Measurements from ENCODE around the gene SRC.

The SRC gene

DNA sequence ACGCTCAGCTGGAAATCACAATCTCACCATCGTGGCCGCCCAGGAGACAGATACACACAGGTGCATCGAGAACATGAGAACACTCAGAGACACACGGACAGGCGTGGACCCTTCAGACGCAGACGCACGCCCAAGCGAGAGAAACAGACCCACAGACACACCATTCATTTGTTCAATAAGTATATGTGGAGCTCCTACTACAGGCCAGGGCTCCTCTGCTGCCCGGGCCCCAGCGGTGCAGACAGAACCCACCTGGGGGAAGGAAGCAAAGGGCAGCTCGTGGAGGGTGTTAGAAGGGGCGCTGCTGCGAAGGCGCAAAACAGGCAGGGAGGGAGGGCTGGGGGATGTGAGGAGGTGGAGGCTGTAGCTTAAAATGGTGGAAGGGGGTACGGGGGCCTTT, 39.2 kb downstream of the SRC start:
- DNase-seq = peak; percentile 14

- peak; percentile 22 for DNase-seq
These were observed 39.9 kb downstream of the SRC start for GRCh38 chr20:37385659-37386504.

DNA sequence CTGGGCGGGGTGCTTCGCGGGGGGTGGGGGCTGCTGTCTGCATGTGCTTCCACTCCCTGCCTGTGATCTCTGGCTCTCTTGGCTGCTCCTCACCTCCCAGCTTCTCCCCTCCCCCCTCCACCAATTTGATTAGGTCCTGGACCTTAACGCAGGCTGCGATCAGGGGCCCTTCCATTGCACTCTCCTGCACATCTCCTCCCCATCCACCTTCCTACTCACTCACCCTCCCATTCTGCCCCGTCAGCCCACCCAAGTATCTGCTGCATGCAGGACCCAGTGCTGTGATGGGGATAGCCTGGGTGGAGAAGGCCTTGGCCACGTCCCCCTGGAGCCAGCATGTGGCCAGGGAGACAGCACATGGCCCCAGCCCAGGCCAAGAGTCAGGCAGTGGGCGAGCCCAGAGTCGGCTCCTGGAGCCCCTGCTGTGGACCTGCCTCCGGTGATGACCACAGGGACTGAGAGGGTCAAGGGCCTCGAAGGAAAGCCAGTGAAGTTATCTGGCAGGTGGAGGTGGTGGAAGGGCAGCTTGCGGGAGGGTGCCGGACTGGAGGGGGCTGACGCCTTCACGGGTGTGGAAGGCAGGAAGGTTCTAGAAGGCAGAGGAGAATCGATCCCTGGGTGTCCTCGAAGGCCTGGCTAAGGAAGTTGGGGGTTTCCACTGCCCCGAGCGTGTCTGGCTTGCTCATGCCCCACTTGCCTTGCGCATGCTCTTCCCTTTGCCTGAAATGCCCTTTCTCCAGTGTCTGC, 40.7 kb downstream of the SRC start:
- DNase-seq = peak; percentile 14

GRCh38 chr20:37387519-37388269, 41.8 kb downstream of the SRC start:
- peak; percentile 7 for DNase-seq

- DNase-seq = peak; percentile 8
These were observed 42.9 kb downstream of the SRC start for GRCh38 chr20:37388831-37389230.

DNA sequence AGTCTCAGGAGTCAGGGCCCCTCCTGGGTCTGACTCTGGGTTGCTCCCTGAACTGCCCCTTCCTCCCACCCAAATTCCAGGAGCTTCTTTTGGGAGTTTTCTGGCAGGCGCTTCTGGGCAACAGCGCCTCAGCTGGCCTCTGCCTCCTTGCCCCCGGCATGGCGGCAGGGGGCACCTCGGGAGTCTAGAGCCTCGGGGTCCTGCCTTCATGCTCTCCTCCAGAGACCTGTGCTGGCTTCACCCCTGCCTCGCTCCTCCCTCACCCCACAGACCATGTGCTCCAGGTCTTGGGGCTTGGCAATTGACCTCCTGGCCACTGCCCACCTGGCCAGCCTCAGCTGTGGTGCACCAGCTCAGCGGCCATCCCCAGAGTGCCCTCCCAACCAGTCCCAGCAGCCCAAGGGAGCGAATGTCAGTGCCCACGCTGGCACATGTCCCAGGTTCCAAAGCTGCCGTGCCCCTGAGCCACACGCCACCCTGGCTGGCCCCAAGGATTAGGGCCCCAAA, 43.4 kb downstream of the SRC start:
- DNase-seq = peak; percentile 15

DNA sequence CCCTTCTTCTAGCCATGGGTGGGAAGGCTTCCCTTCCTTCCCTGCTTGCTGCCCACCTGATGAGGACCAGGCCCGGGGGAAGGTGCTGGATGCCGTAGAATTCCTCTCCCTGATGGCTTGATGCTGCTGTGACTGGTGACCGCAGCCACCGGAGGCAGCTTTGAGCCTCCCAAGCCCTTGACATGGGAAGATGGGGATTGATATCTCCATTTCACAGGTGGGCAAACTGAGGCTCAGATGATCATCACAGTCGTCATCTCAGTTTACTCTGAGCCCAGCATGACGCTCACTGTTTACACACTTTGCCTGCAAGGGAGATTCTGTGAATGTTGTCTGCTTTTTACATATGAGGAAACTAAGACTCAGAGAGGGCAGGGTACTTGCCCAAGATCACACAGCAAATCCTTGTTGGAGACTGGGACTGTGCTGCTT, 43.9 kb downstream of the SRC start:
- peak; percentile 7 for DNase-seq

DNA sequence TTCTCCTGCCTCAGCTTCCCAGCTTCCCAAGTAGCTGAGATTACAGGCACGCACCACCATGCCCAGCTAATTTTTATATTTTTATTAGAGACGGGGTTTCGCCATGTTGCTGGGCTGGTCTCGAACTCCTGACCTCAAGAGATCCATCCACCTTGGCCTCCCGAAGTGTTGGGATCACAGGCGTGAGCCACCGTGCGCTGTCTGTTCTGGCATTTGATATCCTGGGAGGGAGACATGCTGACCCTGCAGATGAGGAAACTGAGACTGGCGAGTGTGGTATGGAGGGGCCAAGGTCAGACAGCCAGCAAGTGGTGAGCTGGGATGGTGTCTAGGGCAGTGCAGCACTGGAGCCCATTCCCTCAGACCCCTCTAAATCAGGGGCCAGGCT, 44.6 kb downstream of the SRC start:
- peak; percentile 13 for DNase-seq

DNA sequence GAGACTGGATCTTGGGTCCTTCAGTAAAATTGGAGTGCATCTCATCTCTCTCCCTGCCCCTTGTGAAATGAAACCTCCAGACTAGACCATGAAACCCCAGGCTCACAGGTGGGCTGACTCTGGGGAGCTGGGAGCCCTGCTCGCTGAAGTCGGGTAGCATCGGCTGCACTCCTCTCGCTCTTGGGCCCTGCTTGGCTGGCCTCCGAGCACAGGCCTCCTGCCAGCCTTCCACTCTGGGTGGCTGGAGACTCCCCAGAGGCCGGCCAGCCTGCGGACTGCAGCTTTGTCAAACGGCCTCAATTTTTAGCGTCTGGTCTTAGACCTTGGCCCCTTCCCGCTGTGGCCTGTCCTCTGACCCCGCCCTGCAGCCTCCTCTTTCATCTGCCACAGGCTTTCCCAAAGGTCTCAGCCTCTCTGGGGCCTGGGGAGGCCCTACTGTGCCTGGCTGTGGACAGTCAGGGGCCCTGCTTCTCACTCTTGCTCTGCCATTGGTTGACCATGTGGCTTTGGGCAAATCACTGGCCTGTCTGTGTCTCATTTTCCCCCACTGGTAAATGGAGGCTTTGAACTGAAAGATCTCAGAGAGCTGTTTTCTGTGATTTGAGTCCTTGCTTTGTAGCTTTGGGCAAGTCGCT, 45.1 kb downstream of the SRC start:
- DNase-seq = peak; percentile 13

DNA sequence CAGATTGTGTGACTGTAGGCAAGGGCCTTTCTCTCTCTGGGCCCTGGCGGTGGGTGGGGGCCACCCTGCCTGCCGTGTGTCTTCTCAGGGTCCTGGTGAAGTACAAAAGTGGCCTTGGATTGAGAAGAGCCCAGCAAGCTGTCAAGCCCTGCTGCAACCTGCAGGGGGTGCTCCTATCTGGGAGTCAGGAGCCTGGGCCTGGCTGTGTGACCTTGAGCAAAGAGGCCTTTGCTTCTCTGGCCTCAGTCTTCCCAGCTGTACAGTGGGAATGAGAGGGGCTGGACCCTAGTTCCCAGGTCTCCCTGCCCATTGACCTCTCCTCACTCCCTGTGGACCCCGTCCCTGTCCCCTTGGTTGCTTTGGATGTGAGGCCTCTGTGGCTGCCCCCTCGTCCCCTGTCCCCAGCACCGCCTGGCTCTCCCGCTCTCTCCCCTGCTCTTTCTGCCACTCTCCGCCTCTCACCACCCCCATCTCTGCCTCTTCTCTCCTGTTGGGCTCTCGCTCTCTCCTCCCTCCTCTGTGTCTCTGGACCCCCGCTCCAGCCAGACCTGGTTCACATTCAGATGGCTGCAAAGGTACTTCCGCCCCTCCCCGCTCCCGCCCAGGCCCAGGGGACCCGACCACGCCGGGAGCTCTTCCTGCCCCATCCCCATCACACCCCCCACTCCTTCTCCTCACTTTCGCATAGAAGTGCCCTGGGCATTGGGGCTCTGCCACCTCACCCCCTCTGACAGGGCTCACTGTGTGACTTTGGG, 46.7 kb downstream of the SRC start:
- DNase-seq = peak; percentile 16

- DNase-seq = peak; percentile 35
These were observed 47.4 kb downstream of the SRC start for GRCh38 chr20:37393196-37393862.

DNA sequence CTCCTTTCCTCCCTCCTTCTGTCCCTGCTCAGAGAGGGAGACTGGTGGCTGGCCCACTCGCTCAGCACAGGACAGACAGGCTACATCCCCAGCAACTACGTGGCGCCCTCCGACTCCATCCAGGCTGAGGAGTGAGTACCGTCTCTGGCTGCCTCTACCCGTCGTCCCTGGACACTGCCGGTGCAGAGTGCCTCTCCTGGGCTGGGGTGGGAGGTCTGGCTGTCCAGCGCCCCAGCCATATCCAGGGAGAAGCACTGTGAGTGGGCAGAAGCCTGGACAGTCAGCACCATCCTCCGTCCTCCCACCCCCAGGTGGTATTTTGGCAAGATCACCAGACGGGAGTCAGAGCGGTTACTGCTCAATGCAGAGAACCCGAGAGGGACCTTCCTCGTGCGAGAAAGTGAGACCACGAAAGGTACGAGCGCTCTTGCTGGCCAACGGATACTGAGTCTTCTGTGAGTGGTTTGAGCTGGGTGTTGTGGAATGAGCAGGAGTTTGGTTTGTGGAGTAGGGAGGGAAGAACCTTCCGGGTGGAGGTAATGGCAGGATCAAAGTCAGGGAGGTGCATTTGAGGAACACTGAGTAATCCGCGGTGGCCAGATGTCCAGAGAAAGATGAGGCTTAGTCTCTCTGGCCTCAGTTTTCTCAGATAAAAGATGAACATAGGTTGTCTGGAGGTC, 48.1 kb downstream of the SRC start:
- peak; percentile 19 for DNase-seq

DNA sequence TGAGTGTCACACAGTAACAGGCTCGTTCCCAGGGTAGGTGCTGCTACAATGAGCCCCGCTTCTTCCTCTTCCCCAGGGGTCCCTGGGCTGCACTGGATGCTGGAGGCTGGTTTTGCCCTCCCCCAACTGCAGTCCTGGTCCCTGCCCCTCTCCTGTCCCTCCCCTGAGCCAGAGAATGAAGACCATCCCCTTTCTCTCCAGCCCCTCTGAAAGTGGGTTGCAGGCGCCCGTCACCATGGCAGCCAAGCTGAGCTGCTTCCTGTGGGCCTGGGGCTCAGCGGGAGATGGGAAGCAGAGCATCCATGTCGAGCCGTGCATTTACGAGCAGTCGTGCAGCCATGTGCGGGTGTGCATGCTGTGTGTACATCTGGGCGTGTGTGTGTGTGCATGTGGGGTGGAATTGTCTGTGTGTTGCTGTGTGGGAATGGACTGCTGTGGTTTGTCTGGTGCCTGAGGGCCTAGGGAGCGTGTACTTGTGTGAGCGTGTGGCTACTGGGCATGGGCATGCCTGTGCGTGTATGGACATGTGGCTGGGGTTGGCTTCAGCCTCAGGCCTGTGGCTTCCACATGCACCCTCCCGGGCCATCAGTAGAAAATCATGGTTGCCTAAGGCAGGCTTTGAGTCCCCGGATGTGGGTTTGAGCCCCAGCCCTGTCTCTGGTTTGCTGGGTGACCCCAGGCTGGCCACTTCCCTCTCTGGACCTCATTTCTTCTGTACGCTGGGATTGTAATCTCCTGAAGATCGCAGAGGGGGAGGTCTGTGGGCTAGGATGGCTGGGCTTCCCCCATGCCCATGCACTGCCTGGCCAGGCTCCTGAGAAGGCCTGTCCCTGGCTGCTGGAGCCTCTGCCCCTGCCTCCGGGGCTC, 48.8 kb downstream of the SRC start:
- DNase-seq = no peak

DNA sequence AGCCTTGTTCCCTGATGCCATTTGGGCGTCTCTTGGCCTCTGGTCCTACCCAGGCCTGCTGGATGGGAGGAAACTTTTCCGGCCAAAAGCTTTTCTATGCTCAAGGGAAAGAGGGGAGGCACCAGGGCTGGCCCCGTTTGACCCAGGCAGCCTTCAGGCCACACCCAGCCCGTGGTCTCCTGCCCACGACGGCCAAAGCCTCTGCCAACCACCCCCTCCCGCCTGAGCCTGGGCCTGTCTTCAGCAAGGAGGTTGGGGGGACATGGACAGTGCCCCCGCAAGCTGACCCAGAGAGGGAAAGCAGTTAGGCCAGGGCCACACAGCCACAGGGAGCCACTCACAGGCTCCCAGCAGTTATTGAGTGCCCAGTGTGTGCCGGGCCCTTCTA, 49.5 kb downstream of the SRC start:
- DNase-seq = no peak

DNA sequence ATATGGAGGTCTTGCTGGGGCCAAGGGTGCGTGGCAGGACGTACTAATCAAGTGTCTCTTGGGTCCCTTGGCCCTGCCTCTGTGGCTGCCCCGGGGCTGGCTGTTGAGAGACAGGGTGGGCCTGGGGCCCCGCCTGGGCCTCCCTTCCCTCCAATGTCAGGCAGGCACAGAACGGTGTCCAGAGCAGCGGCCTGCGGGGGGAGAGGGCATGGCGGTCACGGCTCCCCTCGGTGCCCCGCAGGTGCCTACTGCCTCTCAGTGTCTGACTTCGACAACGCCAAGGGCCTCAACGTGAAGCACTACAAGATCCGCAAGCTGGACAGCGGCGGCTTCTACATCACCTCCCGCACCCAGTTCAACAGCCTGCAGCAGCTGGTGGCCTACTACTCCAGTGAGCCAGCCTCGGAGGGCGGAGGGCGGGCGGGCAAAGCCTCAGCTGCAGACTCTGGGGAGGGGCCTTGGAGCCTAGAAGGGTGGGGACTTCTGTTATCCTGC, 50.0 kb downstream of the SRC start:
- DNase-seq = peak; percentile 80

GRCh38 chr20:37396416-37397075, 50.6 kb downstream of the SRC start:
- peak; percentile 84 for DNase-seq

DNA sequence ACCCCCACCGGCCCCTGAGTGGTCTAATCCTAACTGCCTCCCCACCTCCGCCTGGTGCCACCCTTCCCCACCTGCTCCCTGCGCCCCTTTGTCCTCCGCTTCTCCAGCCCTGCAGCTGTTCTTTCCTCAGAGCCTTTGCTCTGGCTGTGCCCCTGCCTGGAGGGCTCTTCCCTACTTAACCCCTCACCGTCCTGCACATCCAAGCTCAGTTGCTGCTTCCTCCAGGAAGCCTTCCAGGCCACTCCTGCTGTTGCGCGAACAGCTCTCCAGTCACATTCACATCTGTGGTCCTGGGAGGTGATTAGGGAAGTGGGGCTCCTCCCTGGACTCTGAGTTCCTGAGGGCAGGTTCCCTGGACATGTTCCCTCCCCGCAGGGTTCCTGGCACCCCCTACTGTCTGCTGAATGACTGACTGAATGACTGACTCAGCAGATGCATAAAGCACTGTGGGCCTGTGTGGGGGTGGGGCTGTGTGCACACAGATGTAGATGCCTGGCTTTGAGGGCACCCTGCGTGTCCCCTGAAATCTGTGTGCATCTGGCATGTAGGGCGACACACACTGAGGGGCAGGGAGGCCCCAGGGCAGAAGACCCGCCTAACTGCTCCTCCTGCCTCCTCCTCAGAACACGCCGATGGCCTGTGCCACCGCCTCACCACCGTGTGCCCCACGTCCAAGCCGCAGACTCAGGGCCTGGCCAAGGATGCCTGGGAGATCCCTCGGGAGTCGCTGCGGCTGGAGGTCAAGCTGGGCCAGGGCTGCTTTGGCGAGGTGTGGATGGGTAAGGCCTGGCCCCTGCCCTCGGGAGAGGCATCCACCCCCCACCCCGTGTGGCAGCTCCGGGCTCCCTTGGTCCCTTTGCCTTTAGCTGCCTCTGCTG, 51.4 kb downstream of the SRC start:
- DNase-seq = no peak
